SK-N-SH treated with all-trans-retinoic acid at 6 μM for 48 hours (cell line): ENCODE data around the gene TRAPPC10.
"Not testable (repeated sequence)": the region's sequence is repeated elsewhere in the genome, so short reads cannot be mapped to it uniquely, and the experiment has no call there.

Experiments used
- ATAC-seq: fragments of 200-7000 bp; cut with Tn5 transposase; 3 replicates; pipeline ENCODE4 v1.9.1; 2020; ENCODE audit warnings: mild to moderate bottlenecking, moderate library complexity
- BACH2 ChIP-seq: fragments of 250-450 bp; sonication (Bioruptor Pico); IDR thresholded peaks from 2 replicates; pipeline ENCODE4 v1.9.0; 2021; ENCODE audit warnings: mild to moderate bottlenecking, borderline replicate concordance
- CSDC2 ChIP-seq: fragments of 250-450 bp; sonication (Bioruptor Pico); IDR thresholded peaks from 2 replicates; pipeline ENCODE4 v1.5.0; 2020; ENCODE audit warnings: mild to moderate bottlenecking, moderate library complexity
- GLIS3 ChIP-seq: fragments of 250-450 bp; sonication (Bioruptor Pico); IDR thresholded peaks from 2 replicates; pipeline ENCODE4 v1.5.0; 2020; ENCODE audit warnings: mild to moderate bottlenecking, moderate library complexity
- ISL1 ChIP-seq: fragments of 250-450 bp; sonication (Bioruptor Pico); IDR thresholded peaks from 2 replicates; pipeline ENCODE4 v2.1.2; 2022; ENCODE audit warnings: mild to moderate bottlenecking, moderate library complexity
- OSR1 ChIP-seq: fragments of 250-450 bp; sonication (Bioruptor Pico); IDR thresholded peaks from 2 replicates; pipeline ENCODE4 v1.8.0; 2022; ENCODE audit warnings: moderate library complexity, mild to moderate bottlenecking, inconsistent platforms
- PPARA ChIP-seq: fragments of 250-450 bp; sonication (Bioruptor Pico); IDR thresholded peaks from 2 replicates; pipeline ENCODE4 v1.5.0; 2020; ENCODE audit warnings: mild to moderate bottlenecking, borderline replicate concordance
- SNAI2 ChIP-seq: fragments of 250-450 bp; sonication (Bioruptor Pico); IDR thresholded peaks from 2 replicates; pipeline ENCODE4 v1.5.0; 2020; ENCODE audit warnings: mild to moderate bottlenecking, moderate library complexity
- TCF4 ChIP-seq: fragments of 250-450 bp; sonication (Bioruptor Pico); IDR thresholded peaks from 2 replicates; pipeline ENCODE4 v1.8.0; 2021; ENCODE audit warnings: mild to moderate bottlenecking, moderate library complexity, borderline replicate concordance
- TOX ChIP-seq: fragments of 250-450 bp; sonication (Bioruptor Pico); IDR thresholded peaks from 2 replicates; pipeline ENCODE4 v1.8.0; 2021; ENCODE audit warnings: mild to moderate bottlenecking, moderate library complexity, borderline replicate concordance
- ZC3H10 ChIP-seq: fragments of 250-450 bp; sonication (Bioruptor Pico); IDR thresholded peaks from 2 replicates; pipeline ENCODE4 v1.5.1; 2021; ENCODE audit warnings: mild to moderate bottlenecking, moderate library complexity
- ZFP30 ChIP-seq: fragments of 450-650 bp; formaldehyde crosslinking; IDR thresholded peaks from 2 replicates; pipeline ENCODE4 v1.5.0; 2022; ENCODE audit warnings: mild to moderate bottlenecking, moderate library complexity
- ZNF565 ChIP-seq: fragments of 450-650 bp; formaldehyde crosslinking; conservative IDR thresholded peaks from 2 replicates; pipeline ENCODE4 v1.5.0; 2020; ENCODE audit warnings: low read depth, mild to moderate bottlenecking, moderate library complexity
- TF ChIP-seq, protein P1 (sequence below): fragments of 250-450 bp; sonication (Bioruptor Pico); IDR thresholded peaks from 2 replicates; pipeline ENCODE4 v1.5.0; 2020; ENCODE audit warnings: mild to moderate bottlenecking, moderate library complexity
- TF ChIP-seq, protein P2 (sequence below): fragments of 250-450 bp; sonication (Bioruptor Pico); IDR thresholded peaks from 2 replicates; pipeline ENCODE4 v1.5.1; 2020; ENCODE audit warnings: low read depth, mild to moderate bottlenecking, moderate library complexity

TRAPPC10 gene

DNA sequence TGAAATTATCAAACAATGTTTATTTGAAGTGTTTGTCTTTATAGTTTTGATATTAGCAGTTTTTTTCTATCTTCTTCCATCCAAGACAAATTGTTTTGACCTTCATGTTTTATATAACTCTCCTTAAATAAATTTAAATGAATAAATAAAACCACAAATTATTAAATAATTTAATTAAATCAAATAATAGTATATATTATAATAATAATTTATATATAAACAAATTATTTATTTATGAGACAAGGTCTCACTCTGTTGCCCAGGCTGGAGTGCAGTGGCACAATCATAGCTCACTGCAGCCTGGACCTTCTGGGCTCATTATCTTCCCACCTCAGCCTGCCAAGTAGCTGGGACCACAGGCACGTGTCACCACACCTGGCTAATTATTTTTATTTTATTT, 82.7 kb downstream of the TRAPPC10 start:
- no peak for TF ChIP-seq ZC3H10 (CRISPR knock-in tag)
- no peak for TF ChIP-seq TOX (CRISPR knock-in tag)
- TF ChIP-seq ZFP30 (CRISPR knock-in tag): no peak
- TF ChIP-seq CSDC2: no peak
- no peak for TF ChIP-seq SNAI2
- TF ChIP-seq, protein P1, sequence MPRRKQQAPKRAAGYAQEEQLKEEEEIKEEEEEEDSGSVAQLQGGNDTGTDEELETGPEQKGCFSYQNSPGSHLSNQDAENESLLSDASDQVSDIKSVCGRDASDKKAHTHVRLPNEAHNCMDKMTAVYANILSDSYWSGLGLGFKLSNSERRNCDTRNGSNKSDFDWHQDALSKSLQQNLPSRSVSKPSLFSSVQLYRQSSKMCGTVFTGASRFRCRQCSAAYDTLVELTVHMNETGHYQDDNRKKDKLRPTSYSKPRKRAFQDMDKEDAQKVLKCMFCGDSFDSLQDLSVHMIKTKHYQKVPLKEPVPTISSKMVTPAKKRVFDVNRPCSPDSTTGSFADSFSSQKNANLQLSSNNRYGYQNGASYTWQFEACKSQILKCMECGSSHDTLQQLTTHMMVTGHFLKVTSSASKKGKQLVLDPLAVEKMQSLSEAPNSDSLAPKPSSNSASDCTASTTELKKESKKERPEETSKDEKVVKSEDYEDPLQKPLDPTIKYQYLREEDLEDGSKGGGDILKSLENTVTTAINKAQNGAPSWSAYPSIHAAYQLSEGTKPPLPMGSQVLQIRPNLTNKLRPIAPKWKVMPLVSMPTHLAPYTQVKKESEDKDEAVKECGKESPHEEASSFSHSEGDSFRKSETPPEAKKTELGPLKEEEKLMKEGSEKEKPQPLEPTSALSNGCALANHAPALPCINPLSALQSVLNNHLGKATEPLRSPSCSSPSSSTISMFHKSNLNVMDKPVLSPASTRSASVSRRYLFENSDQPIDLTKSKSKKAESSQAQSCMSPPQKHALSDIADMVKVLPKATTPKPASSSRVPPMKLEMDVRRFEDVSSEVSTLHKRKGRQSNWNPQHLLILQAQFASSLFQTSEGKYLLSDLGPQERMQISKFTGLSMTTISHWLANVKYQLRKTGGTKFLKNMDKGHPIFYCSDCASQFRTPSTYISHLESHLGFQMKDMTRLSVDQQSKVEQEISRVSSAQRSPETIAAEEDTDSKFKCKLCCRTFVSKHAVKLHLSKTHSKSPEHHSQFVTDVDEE (CRISPR knock-in tag): no peak
- TF ChIP-seq TCF4 (CRISPR knock-in tag): no peak
- TF ChIP-seq, protein P2, sequence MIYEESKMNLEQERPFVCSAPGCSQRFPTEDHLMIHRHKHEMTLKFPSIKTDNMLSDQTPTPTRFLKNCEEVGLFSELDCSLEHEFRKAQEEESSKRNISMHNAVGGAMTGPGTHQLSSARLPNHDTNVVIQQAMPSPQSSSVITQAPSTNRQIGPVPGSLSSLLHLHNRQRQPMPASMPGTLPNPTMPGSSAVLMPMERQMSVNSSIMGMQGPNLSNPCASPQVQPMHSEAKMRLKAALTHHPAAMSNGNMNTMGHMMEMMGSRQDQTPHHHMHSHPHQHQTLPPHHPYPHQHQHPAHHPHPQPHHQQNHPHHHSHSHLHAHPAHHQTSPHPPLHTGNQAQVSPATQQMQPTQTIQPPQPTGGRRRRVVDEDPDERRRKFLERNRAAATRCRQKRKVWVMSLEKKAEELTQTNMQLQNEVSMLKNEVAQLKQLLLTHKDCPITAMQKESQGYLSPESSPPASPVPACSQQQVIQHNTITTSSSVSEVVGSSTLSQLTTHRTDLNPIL (CRISPR knock-in tag): no peak
- TF ChIP-seq PPARA (CRISPR knock-in tag): no peak
- TF ChIP-seq OSR1 (CRISPR knock-in tag): no peak
- TF ChIP-seq ZNF565 (CRISPR knock-in tag): no peak
- TF ChIP-seq GLIS3 (CRISPR knock-in tag): no peak
- no peak for TF ChIP-seq ISL1 (CRISPR knock-in tag)
- TF ChIP-seq BACH2 (CRISPR knock-in tag): no peak
- ATAC-seq: no peak

DNA sequence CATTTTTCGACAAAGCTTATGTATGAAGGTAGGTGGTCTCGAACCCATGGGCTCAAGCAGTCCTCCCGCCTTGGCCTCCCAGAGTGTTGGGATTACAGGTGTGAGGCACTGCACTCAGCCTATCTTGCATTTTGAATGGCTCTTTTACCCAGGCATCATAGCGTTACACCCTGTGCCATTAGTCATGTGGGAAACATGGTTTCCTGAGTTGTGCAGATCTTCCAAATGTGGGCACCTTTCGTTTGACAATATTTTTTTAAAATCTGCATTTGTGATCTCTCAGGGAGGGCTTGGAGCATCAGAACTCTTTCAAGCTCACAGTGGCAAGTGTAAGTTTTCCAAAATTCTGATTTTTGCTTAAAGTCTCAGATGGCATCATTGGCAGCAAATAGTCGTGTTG, 86.4 kb downstream of the TRAPPC10 start:
- not testable (repeated sequence) for ATAC-seq

DNA sequence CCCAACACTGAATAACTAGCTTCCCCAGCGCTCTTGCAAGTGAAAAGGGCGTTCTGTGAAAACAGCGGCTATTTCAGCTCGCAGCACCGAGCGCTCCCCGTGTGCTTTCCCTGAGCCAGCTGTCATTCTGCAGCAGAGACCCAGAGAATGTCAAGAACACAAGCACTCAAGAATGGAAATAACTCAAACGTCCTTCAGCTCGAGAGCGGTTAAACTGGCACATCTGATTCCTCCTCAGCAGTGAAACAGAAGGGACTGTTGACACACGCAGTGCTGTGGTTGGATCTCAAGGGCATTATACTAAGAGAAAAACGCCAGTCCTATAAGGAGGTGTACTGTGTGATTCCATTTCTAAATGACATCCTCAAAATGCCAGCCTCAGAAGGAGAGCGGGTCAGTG, 86.9 kb downstream of the TRAPPC10 start:
- ATAC-seq: not testable (repeated sequence)

DNA sequence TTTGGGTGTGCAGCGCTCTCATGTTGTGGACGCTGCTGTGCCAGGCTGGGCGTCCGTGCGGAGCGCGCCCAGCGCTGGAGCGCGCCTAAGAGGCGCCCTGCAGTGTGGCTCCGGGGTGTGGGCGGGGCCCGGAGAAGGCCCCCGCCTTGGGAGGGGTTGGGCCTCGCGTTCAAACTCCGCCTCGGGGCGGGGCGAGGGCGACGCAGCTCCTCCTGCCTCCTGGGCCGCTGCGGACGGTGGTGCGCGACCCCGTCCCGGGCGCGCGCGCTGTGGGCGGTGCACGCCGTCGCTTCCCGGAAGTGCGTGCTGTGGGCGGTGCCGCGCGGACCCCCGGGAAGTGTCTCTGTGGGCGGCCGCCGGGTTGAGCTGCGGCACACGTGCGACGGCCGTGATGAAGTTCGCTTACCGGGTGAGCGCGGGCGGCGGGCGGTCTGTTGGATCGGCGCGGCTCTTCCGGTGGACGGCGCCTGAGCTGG, 95.0 kb downstream of the TRAPPC10 start, which contains the start of gene PWP2:
PWP2 (plus strand) TSS at position 374 of the 476 bp plus-strand sequence; CDS start at position 392, 18 bp downstream.
- ATAC-seq: peak; percentile 93

DNA sequence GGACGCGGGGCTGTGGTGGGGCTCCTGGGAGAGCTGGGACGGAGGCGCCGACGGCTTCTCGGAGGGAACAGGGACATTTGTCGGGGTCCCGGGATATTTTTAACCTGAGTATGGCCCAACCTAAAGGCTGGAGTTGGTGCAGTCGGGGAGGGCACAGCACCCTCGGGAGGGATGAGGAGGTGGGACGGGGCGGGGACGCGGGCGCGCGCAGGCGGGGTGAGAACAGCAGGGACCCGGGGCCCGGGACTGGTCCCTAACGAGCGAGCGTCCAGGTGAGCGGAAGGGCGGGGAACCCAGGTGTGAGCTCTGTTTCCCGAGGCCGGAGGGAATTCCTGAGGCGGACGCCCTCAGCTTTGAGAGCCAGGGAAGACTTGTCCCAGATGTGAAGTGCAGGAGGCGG, 95.5 kb downstream of the TRAPPC10 start:
- ATAC-seq: peak; percentile 67

DNA sequence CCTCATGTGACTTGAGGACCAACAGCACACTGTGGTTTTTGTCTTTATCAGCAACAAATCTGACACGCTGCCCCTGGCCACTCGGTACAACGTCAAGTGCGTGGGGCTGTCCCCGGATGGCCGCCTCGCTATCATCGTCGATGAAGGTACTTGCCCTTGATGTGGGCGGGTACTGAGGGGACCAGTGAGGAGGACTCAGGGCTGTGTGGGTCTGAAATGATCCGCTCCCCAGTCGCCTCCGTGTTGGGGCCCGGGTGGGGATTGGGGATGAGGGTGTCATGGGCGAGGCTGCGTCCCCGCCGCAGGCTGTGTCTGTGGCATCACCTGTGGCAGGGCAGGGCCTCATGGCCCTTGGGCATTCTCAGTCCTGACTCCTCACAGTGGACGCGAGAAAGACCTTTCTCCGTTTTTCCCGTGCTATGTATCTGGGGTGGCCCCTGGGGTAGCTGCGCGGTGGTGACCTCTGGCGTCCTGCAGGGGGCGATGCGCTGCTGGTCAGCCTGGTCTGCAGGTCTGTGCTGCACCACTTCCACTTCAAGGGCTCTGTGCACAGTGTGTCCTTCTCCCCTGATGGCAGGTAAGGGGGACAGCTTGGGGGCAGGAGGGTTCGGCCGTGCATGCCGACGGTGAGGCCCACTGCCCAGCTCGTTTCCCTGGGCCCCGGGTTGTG, 101.7 kb downstream of the TRAPPC10 start:
- not testable (repeated sequence) for ATAC-seq

DNA sequence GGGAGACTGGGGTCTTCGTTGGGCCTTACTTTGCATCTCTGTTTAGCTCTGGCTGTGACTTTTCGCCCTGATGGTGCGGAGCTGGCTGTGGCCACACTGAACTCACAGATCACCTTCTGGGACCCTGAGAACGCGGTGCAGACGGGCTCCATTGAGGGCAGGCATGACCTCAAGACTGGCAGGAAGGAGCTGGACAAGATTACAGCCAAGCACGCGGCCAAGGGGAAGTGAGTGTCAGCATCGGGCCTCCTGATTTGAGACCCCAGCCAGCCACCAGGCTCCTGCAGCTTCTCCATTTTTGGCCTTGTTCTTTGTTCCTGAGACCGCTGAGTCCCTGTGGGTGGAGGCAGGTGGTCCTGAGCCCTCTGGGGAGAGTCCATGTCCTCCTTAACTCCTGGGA, 110.0 kb downstream of the TRAPPC10 start:
- ATAC-seq: not testable (repeated sequence)

DNA sequence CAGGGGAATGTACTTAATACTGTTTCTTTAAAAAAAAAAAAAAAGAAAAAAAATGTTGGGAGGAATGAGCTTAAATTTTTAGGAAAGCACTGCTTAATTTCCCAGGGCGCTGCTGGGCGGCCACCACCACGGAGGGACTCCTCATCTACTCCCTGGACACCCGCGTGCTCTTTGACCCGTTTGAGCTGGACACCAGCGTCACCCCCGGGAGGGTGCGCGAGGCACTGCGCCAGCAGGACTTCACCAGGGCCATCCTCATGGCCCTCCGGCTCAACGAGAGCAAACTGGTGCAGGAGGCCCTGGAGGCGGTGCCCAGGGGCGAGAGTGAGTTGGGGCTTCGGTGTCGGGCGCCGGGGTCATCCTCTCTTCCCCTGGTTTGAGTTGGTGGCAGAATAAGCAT, 115.7 kb downstream of the TRAPPC10 start:
- ATAC-seq: not testable (repeated sequence)

DNA sequence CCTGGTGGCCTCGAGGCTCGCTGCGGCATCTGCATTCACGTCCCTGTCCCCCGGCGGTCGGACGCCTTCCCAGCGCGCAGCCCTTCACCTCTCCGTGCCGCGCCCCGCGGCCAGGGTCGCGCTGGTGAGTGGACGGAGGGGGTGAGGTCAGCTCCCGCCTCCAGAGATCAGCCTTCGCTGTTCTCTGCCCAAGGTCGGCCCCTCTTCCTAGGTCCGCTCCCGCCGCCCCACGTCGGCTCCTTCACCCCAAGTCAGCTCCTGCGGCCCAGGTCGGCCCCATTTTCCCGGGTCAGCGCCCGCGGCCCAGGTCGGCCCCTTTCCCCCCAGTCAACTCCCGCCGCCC, 121.6 kb downstream of the TRAPPC10 start:
- peak; percentile 7; the same call in 1 of the 3 replicates for ATAC-seq

DNA sequence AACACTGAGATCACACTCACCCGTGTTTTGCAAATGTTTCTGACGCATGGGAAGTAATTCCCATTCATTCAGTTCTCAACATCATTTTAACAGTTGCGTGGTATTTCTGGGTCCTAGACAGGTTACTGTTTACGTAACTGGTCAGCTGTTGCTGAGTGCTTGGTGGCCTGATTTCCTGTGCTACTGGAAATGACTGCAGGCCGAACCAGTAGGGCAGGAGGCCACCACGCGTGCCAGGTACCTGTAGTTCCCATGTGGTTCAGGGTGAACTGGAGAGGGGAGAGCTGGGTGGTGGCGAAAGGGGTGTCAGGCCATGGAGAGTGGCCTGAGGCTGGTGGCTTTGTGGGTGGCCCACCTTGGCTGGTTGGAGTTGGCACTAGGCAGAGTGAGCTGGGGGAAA, 122.6 kb downstream of the TRAPPC10 start:
- ATAC-seq: not testable (repeated sequence)

DNA sequence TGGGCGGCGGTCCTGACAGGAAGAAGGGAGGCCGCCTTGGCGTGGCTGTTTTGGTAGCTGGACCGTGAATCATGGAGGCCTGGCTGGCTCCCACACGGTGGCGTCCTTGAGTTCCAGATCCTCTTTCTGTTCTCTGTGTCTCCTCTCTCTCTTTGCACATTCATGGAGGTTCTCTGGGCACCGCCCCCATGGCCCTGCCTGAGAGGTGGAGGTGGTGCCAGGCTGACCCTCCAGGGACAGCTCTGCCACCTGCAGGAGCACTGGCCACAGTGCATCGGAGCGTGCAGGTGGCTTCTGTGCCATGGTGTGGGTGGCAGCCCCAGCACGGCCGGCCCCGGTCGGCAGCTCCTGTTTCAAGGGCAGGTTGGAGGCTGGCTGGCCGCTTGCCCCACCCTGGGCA, 125.9 kb downstream of the TRAPPC10 start:
- peak; percentile 44 for ATAC-seq

DNA sequence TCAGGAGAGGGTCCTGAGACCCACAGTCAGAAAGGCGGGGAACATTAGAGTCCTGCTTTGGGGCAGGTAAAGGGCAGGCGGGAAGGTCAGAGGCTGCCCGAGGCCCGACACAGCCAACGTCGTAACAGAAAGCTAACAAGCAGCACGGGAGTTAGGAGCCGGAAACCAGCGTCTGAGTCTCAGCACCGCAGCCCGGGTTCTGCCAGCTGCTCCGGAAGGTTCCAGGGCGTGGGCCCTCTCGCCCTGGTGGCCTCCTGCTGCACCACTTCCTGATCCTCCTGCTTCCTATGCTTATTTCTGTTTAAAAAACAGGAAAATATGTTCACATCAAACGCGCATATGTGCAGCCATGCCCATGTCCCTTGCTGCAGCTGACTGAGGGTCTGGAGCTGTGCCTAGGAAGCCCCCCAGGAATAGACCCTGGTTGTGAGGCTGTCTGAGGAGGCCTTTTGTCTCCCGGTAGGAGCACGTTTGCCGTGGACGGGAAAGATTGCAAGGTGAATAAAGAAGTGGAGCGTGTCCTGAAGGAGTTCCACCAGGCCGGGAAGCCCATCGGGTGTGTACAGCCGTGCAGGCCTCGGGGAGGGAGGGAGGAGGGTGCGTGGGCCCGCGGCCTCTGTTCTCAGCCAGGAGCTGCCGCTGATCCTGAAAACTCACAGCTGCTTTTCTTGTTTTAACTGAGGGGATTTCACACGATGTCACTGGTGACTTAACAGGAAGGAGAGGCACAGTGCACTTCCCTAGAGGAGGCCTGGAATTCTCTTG, 127.9 kb downstream of the TRAPPC10 start:
- ATAC-seq: not testable (repeated sequence)

DNA sequence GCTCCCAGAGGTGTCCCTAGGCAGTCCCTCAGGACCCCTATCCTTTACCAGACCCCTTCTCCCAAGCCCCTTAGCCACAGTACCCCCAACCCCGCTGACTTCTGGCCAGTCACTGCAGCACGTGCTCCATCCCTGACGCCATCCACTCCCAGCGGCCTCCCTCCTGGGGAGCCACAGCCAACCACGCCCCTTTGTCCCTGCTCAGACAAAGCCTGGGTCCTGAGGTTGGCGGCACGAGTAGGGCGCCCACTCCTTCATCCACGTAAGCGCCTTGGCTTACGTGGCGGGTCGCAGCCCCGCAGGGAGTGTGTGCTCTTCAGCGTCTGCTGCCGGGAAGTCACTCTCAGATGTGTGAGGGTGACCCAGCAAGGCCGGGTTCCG, 128.4 kb downstream of the TRAPPC10 start:
- ATAC-seq: not testable (repeated sequence)

DNA sequence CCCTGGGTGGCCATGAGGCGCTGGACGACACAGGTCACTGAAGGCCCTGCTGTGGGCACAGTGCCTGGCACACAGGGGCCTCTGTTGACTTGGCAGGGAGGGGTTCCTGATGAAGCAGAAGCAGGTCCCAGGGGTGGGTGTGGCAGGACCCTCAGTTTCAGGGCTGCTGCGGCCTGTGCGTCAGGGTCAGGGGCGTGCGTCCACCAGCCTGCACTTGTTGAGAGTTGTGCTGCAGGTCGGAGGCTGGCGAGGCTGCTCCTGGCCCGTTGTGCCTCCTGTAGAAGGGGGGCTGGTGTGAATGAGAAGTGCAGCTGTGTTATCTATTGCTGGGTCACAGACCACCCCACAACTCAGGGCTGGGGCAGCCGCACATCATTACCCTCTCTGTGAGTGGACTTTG, 130.4 kb downstream of the TRAPPC10 start:
- ATAC-seq: not testable (repeated sequence)

DNA sequence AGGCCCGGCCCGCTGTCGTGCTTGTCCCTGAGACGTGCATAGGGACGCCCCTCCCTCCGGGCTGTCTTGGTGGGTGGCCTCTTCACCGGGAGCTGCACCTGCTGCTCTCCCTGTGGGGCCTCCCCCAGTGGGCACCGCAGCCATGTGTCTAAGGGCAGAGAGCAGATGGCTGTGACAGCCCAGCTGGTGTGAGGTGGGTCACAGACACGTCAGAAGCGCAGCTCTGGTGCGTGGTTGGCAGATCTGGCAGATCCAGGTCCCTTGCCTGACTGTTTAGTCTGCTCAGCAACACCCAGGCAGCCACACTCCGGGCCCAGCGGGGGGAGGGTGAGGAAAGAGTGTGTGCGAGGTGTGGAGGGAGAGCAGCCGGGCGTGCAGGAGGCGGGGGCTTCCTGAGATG, 131.3 kb downstream of the TRAPPC10 start:
- ATAC-seq: not testable (repeated sequence)
